GM21423 (cell line): Measurements from ENCODE around the gene ARHGAP10.

Source experiments
- ATAC-seq: cut with Tn5 transposase; IDR thresholded peaks from one replicate; pipeline ENCODE4 v1.9.1; 2021; ENCODE audit warnings: mild to moderate bottlenecking, moderate library complexity; ENCODE audit not compliant: unreplicated experiment

The ARHGAP10 gene

GRCh38 chr4:148112231-148112982 lies 380.5 kb downstream of the ARHGAP10 start:
- no peak for ATAC-seq

GRCh38 chr4:148114436-148114835 lies 382.5 kb downstream of the ARHGAP10 start:
- ATAC-seq = no peak

- no peak for ATAC-seq
These were observed 384.4 kb downstream of the ARHGAP10 start for GRCh38 chr4:148116264-148116663.

GRCh38 chr4:148116969-148117368 lies 385.1 kb downstream of the ARHGAP10 start:
- ATAC-seq = no peak

- no peak for ATAC-seq
These were observed 386.3 kb downstream of the ARHGAP10 start for GRCh38 chr4:148118179-148118578.

- no peak for ATAC-seq
These were observed 386.7 kb downstream of the ARHGAP10 start for GRCh38 chr4:148118633-148119032.

- ATAC-seq = no peak
These were observed 388.3 kb downstream of the ARHGAP10 start for GRCh38 chr4:148120216-148120615.
